PC-3 (cell line): ENCODE results near the gene CCS. TPM values are rescaled to one million over a fixed set of nuclear protein-coding genes. Genes with fewer than 3 reads are reported as not detected.

Experiments
- ATAC-seq: fragments of 200-7000 bp; cut with Tn5 transposase; 2 replicates; pipeline ENCODE4 v1.9.1; 2020; ENCODE audit warnings: mild to moderate bottlenecking, moderate library complexity
- BruUV-seq: library from RNA; stranded (reverse); fragments of 400-500 nt; replicated peaks from 2 replicates; lab custom pipeline; 2021; lab: Mats Ljungman, UMichigan
- CTCF ChIA-PET: fragments of 300-600 bp; sonication (Branson Sonifier 250); formaldehyde crosslinking; loops from one replicate; lab custom pipeline; 2022; ENCODE audit warnings: antibody characterized with exemption; lab: Charles Lee
- POLR2A ChIA-PET: fragments of 300-600 bp; sonication (Branson Sonifier 250); formaldehyde crosslinking; loops from one replicate; lab custom pipeline; 2022; ENCODE audit warnings: antibody characterized with exemption; ENCODE audit not compliant: unreplicated experiment; lab: Charles Lee
- DNase-seq: peaks from one replicate; pipeline ENCODE4 v3.0.0-alpha.2; 2015
- H2AFZ ChIP-seq: fragments of 300-600 bp; sonication (generic); 2 replicates; pipeline ENCODE4 v1.6.0; 2016; ENCODE audit warnings: antibody characterized with exemption, low read length
- H3F3A ChIP-seq: fragments of 300-600 bp; sonication (generic); one replicate; pipeline ENCODE4 v1.6.0; 2017; ENCODE audit warnings: antibody characterized with exemption, low read length, control low read depth, mild to moderate bottlenecking; ENCODE audit not compliant: unreplicated experiment
- H3K27ac ChIP-seq: fragments of 300-600 bp; sonication (generic); 2 replicates; pipeline ENCODE4 v1.5.1; 2016; ENCODE audit warnings: mild to moderate bottlenecking, low read length
- H3K27me3 ChIP-seq: fragments of 300-600 bp; sonication (generic); 2 replicates; pipeline ENCODE4 v1.6.1; 2016; ENCODE audit warnings: low read length, mixed read lengths
- H3K36me3 ChIP-seq: fragments of 300-600 bp; sonication (generic); 2 replicates; pipeline ENCODE4 v1.6.1; 2016; ENCODE audit warnings: low read depth, mixed run types, low read length, mixed read lengths
- H3K4me1 ChIP-seq: fragments of 300-600 bp; sonication (generic); 2 replicates; pipeline ENCODE4 v1.5.1; 2016; ENCODE audit warnings: low read length; ENCODE audit not compliant: insufficient read depth
- H3K4me2 ChIP-seq: fragments of 300-600 bp; sonication (generic); 2 replicates; pipeline ENCODE4 v1.6.0; 2016; ENCODE audit warnings: low read length
- H3K4me3 ChIP-seq: fragments of 300-600 bp; sonication (generic); 2 replicates; pipeline ENCODE4 v1.5.1; 2016; ENCODE audit warnings: mild to moderate bottlenecking, low read length, mixed read lengths
- H3K79me2 ChIP-seq: fragments of 300-600 bp; sonication (generic); 2 replicates; pipeline ENCODE4 v1.6.1; 2017; ENCODE audit warnings: low read length, mixed read lengths
- H3K9ac ChIP-seq: fragments of 300-600 bp; sonication (generic); 2 replicates; pipeline ENCODE4 v1.6.0; 2016; ENCODE audit warnings: mild to moderate bottlenecking, low read length
- H3K9me2 ChIP-seq: fragments of 300-600 bp; sonication (generic); replicated peaks from 2 replicates; pipeline ENCODE4 v1.6.1; 2016; ENCODE audit warnings: mixed run types, low read length, mixed read lengths
- H3K9me3 ChIP-seq: fragments of 300-600 bp; sonication (generic); 2 replicates; pipeline ENCODE4 v1.6.1; 2016; ENCODE audit warnings: low read length, mixed read lengths
- H4K20me1 ChIP-seq: fragments of 300-600 bp; sonication (generic); 2 replicates; pipeline ENCODE4 v1.6.1; 2016; ENCODE audit warnings: low read length, mixed read lengths
- EZH2 ChIP-seq: fragments of 300-600 bp; sonication (generic); IDR thresholded peaks from one replicate; pipeline ENCODE4 v1.6.1; 2017; ENCODE audit warnings: antibody characterized with exemption, mild to moderate bottlenecking, low read length; ENCODE audit not compliant: unreplicated experiment
- EZH2phosphoT487 ChIP-seq: fragments of 300-600 bp; sonication (generic); IDR thresholded peaks from 2 replicates; pipeline ENCODE4 v1.6.1; 2018; ENCODE audit warnings: mild to moderate bottlenecking, antibody characterized with exemption, low read length, borderline replicate concordance
- intact Hi-C: fragments of 100-400 bp; cut with micrococcal nuclease; formaldehyde crosslinking; loops from 2 replicates; pipeline ENCODE4 v1.9.0; 2023
- total RNA-seq: library from RNA; depleted of rRNA; stranded (reverse); fragments of >200 nt; gene quantifications from 2 replicates; pipeline ENCODE4 v1.2.3, GENCODE V29; 2014
- TF ChIP-seq, protein P1 (sequence below): fragments of 300-600 bp; sonication (generic); conservative IDR thresholded peaks from 2 replicates; pipeline ENCODE4 v1.5.1; 2017; ENCODE audit warnings: antibody characterized with exemption, low read depth, mild to moderate bottlenecking, low read length

CCS gene
- total RNA-seq, 1 experiment from 2014 or later: 43.8 TPM

GRCh38 chr11:66557733-66558326, 35.2 kb upstream of the CCS start:
- ChIA-PET POLR2A (no interaction called here), CTCF (interaction anchor here (0.7 kb wide), 1 partner anchor 34 kb away, joined by 4 read pairs; no protein-coding TSS in a partner anchor)
- Histone ChIP-seq H3K79me2 (no peaks in the 10 kb centered on the region), H3K27me3 (no peaks in the 10 kb centered on the region), H3K27ac (no peak overlapping the region), H2AFZ (no peak overlapping the region), H3K4me2 (no peak overlapping the region), H3K9me3 (no peaks in the 10 kb centered on the region), H3K4me3 (no peak overlapping the region), H3K9ac (no peak overlapping the region), H3K4me1 (no peaks in the 10 kb centered on the region), H3F3A (no peaks in the 10 kb centered on the region), H3K36me3 (no peaks in the 10 kb centered on the region), H3K9me2 (no peaks in the 10 kb centered on the region), H4K20me1 (no peaks in the 10 kb centered on the region)
- ATAC-seq: no peak
- DNase-seq: no peak
- intact Hi-C loops: no loop called here
- TF ChIP-seq EZH2phosphoT487 (no peak), EZH2 (no peak)
- TF ChIP-seq, protein P1, sequence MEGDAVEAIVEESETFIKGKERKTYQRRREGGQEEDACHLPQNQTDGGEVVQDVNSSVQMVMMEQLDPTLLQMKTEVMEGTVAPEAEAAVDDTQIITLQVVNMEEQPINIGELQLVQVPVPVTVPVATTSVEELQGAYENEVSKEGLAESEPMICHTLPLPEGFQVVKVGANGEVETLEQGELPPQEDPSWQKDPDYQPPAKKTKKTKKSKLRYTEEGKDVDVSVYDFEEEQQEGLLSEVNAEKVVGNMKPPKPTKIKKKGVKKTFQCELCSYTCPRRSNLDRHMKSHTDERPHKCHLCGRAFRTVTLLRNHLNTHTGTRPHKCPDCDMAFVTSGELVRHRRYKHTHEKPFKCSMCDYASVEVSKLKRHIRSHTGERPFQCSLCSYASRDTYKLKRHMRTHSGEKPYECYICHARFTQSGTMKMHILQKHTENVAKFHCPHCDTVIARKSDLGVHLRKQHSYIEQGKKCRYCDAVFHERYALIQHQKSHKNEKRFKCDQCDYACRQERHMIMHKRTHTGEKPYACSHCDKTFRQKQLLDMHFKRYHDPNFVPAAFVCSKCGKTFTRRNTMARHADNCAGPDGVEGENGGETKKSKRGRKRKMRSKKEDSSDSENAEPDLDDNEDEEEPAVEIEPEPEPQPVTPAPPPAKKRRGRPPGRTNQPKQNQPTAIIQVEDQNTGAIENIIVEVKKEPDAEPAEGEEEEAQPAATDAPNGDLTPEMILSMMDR: no peak
- no TSS peak for BruUV-seq

- Histone ChIP-seq H3K9me2 (no peaks in the 10 kb centered on the region), H3K9ac (no peak overlapping the region), H3K4me3 (no peak overlapping the region), H3F3A (no peaks in the 10 kb centered on the region), H3K27ac (no peak overlapping the region), H3K36me3 (no peaks in the 10 kb centered on the region), H3K4me2 (no peak overlapping the region), H3K9me3 (no peaks in the 10 kb centered on the region), H3K79me2 (no peaks in the 10 kb centered on the region), H3K4me1 (no peaks in the 10 kb centered on the region), H4K20me1 (no peaks in the 10 kb centered on the region), H2AFZ (no peak overlapping the region), H3K27me3 (no peaks in the 10 kb centered on the region)
- POLR2A ChIA-PET: no interaction called here
- ATAC-seq: no peak
- intact Hi-C loops: no loop called here
- TF ChIP-seq, protein P1: no peak
- TF ChIP-seq EZH2phosphoT487 (no peak), EZH2 (no peak)
- CTCF ChIA-PET: no interaction called here
- DNase-seq: no peak
- BruUV-seq: no TSS peak
Observed at GRCh38 chr11:66559142-66559865, 33.7 kb upstream of the CCS start.
